ENCODE measurements around the gene KDM6A.
"Not testable (repeated sequence)": the region's sequence is repeated elsewhere in the genome, so short reads cannot be mapped to it uniquely, and the experiment has no call there.

KDM6A gene

DNA sequence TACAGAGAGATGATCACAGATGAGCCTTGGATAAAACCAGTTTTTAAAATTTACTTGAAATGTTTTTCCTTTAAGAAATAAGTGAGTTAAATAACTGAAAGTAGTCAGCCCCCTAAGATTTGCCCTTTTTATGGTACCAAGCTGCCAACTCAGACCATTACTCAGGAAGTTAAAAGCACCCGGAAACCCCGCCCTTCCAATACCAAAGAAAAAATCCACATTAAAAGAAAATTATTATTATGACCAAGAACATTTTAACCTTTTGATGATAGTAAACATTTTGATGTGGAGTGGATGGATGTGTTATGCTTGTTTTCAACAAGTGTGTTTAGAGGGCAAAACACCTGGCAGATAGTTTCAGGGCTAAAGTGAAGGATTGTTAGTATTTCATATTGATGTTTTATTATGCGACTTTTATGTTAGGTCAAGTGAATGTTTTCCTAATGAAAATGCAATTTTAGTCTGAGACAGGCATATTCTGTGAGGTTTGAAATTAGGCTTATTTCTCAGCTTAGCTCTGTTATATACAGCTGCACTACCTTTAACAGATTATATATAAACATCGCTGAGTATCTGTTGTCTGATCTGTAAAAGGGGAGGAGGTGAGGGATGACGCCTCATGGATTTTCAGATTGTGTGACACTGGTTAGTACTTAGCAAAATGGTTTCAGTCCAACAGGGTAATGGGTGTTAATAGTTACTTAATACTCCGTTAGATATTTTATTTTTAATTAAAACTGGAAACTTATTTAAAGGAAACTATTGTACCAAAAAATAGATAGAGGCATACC lies 89.0 kb downstream of the KDM6A start:
- DNase-seq (ENCODE audit: low read depth in 2 of 2) = no peak

DNA sequence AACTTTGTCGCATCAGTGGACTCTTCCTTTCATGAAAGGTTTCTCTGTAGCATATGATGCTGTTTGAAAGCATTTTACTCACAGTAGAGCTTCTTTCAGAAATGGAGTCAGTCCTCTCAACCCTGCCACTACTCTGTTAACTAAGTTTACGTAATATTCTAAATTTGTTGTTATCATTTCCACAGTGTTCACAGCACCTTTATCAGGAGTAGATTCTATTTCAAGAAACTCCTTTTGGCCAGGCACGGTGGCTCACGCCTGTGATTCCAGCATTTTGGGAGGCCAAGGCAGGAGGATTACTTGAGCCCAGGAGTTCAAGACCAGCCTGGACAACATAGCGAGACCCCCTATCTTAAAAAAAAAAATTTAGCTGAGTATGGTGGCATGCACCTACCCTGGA lies 90.0 kb downstream of the KDM6A start:
- DNase-seq (ENCODE audit: low read depth in 2 of 2) = no peak

DNA sequence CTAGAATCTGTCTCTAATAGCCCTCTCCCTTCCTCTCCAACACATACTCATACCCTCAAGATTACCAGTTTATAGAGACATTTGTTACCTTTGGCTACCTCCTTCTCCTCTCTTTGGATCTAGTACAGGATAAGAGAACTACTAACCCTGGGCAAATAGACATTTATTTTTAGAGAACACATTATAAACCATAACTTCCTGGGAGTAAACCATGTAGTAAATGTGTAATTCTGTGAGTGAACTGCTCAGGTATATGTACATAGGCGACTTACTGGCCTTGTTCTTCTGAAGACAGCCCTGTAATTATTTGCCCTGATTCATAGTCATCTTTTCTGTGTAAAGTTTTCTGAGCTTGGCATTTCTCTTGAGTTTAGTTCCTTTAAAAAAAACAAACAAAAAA lies 94.2 kb downstream of the KDM6A start:
- DNase-seq (ENCODE audit: low read depth in 2 of 2) = no peak

DNA sequence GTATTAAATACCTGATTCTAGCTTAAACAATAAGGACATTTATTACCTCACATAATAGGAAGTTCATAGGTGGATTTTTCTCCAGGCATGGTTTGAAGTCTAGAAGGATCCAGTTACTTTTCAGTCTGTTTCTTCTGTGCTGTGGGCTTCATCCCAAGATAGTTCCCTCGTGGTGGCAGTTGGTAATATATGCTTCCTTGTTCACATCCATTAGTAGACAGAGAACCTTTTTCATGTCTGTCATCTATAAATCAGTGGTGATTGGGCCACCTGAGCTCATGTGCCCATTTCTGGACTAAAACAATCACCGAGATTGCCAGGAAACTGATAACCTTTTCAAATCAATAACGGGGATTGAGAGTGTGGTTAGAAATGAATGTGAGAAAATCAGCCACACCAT lies 97.7 kb downstream of the KDM6A start:
- DNase-seq (ENCODE audit: low read depth in 2 of 2) = no peak

DNA sequence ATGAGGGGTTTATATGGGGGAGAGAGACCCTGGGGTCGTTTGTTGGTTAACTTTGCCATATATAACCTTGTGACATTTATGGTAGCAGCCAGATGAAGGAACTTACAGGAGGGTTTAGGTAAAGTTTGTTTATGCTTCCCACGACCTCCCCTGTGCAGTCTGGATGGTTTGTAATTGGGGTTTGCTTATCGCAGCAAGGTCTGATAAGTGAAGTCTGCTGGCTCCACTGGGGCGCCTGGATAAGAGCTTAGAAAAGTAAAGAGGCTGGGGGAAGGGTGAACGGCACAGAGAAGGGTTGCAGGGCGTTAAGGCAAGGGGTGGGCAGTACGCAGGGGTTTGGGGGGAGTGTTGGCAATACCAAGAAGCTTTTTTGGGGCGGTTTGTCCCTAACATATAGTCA lies 98.7 kb downstream of the KDM6A start:
- DNase-seq (ENCODE audit: low read depth in 2 of 2) = no peak

DNA sequence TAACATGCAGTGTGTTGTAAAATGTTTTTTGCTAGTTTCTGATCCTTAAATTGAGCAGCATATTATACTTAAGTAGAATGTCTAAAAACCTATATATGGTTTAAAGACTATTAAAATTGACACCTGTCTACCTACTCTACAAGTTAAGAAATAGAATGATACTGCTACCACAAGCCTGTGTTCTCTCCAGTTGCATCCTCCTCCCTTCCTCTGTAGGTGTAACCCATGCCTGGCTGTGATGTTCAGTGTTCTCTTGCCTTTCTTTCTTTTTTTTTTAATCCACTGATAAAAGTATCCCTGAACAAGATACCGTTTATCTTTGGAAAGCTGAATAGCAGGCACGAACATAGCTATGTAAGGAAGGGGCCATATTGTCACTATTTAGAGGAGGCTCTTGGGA lies 99.1 kb downstream of the KDM6A start:
- no peak for DNase-seq (ENCODE audit: low read depth in 2 of 2)

DNA sequence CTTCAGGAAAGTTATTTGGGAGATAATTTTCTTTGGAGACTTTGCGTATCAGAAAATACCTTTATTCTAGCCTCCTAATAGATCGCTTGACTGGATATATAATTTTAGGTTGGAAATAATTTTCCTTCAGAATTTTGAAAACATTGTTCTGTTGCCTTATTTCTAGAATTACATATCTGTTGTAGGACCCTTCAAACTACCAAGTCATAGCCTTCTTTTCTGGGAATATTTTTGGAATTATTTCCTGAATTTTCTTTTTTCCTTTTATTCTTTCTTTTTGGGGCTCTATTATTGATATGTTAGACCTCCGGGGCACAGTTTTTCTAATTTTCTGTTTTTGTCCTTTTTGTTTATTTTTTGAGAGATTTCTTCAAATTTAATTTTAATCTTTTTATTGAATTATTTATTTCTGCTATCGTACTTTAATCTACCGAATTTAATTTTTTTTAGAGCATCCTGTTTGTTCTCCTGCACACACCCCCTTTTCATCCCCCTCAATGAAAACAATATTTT lies 100.5 kb downstream of the KDM6A start:
- DNase-seq (ENCODE audit: low read depth in 2 of 2) = no peak

DNA sequence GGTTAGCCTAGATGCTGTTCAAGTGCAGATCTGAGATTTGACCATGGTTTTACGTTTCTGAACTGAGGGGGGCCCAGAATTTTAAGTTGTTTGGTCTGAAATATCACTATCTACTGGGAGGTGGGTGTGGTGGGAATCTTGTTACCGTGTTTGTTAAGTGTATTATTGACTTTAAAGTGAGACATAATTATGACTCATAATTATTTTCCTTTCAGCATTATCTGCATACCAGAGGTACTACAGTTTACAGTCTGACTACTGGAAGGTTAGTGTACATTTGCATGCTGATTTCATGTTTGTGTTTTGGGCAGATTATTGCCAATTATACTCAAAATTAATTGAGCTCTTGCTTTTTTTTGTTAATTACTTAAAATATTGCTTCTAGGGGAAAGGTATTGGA lies 101.5 kb downstream of the KDM6A start:
- no peak for DNase-seq (ENCODE audit: low read depth in 2 of 2)

DNA sequence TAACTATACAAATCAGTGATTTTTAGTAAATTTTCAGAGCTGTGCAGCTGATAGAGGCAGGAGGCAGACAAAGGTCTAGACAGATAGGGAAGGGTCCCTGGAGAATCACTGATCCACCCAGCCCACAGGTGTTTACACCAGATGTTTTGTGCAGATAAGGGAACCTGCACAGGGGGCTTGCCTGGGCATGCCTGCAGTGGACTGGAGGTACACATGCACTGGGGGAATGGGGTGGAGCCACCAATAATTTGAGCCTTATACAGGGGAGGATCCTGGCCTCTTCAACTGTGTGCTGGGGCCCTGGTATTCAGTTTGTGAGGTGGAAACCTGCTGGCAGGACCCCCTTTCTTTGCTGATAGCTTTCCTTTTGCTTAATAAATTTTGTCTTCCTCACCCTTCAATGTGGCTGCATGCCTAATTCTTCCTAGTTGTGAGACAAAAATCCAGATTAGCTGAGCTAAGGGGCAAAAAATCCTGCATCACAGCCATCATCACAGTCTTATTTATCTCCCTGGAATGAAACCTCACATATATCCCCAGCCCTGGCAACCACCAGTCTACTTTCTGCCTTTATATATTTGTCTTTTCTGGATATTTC lies 102.8 kb downstream of the KDM6A start:
- no peak for DNase-seq (ENCODE audit: low read depth in 2 of 2)

DNA sequence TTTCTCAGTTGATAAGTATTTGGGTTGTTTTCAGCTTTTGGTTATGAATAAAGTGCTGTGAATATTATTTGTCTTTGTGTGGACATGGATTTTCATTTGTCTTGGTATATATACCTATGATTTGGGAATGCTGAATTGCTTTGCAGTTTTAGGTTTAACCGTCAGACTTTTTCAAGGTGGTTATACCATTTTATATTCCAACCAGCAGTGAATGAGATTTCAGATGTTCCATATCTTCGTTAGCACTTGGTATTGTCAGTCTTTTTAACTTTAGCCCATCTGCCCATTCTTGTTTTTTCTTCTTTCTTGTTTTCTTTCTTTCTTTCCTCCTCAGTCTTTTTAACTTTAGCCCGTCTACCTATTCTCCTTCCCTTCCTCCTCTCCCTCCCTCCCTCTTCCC lies 106.0 kb downstream of the KDM6A start:
- DNase-seq (ENCODE audit: low read depth in 2 of 2) = no peak

DNA sequence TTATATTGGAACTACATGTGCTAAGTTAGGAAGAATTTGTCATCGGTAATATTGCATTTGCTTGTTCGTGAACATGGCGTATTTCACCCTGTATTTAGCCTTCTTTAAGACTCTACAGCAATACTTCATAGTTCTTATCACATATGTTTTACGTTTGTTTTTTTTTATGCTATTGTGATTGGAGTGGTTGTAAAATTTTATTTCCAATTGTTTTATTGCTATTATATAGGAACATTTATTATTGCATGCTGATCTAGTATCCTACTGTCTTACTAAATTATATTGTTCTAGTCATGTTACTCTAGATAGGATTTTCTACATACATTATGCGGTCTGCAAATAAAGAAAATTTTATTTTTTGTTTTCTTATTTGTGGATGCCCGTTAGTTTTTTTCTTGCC lies 107.4 kb downstream of the KDM6A start:
- DNase-seq (ENCODE audit: low read depth in 2 of 2) = no peak

DNA sequence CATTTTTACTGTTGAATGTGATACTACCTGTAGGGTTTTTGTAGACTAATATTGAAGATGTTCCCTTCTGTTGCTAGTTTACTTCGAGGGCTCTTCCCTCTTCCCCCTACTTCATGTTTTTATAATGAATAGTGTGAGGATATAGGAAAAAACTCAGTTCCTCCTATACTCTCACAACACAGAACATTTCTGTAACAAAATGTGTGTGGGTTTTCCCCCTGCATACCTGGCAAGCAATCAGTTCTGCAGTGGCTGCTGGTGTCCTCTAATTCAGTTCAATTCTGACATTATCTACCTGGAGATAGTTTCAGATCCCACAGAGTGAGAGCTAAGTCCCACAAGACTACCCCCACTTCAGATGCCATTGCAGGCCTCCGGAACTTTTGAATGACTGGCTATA lies 107.9 kb downstream of the KDM6A start:
- DNase-seq (ENCODE audit: low read depth in 2 of 2) = no peak

DNA sequence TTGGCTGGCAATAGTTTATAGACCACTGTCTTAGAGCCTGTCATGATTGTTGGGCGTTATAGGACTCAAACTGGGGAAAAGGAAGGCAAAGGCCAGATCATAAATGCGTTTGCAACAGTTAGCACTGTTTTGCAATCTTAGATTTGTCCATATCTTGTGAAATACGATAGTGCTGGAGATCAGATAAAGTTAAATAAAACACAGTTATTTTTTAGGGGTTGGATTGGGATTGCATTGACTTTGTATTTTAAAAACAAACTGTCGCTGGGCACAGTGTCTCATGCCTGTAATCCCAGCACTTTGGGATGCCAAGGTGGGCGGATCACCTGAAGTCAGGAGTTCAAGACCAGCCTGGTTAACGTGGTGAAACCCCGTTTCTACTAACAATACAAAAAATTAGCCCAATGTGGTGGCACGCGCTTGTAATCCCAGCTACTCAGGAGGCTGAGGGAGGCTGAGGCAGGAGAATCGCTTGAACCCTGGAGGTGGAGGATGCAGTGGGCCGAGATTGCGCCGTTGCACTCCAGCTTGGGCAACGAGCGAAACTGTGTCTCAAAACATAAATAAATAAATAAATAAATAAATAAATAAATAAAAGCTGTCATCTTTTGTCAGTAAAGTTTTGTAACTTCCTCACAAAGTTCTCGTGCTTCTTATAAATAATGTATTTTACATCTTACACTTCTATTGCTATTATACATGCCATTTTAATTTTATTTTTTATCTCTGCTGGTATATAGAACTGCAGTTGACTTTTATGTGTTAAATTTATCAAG lies 117.2 kb downstream of the KDM6A start:
- DNase-seq (ENCODE audit: low read depth in 2 of 2) = no peak

DNA sequence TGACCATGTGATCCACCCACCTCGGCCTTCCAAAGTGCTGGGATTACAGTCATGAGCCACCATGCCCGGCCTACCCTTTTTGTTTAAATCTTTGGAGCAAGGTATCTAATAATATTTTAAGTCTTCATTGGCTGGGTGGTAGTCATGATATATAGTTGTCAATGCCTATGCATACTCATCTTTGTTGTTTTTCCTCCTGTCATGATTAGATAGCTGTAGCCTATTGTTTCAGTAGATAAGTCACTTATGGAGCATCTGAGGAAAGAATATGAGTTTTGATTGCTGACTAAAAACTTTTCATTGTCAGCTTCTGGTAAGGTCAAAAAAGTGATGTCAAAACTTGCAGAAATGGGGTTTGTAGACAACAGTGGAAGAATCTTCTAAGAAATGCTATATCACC lies 119.8 kb downstream of the KDM6A start:
- no peak for DNase-seq (ENCODE audit: low read depth in 2 of 2)

DNA sequence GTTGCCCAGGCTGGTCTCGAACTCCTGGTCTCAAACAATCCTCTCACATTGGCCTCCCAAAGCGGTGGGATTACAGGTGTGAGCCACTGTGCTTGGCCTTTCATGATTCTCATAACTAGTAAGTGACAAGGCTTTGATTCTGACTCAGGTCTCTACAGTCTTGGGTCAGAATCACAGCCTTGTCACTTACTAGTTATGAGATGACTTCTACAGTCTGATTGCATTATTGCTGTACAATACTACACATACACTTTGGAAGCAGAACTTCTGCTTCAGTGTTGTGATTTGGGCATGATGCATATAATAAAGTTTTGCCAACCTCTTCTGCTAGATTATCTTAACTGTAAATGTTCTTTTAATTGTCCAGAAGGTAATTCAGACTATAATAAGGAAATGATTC lies 123.3 kb downstream of the KDM6A start:
- DNase-seq (ENCODE audit: low read depth in 2 of 2) = no peak

DNA sequence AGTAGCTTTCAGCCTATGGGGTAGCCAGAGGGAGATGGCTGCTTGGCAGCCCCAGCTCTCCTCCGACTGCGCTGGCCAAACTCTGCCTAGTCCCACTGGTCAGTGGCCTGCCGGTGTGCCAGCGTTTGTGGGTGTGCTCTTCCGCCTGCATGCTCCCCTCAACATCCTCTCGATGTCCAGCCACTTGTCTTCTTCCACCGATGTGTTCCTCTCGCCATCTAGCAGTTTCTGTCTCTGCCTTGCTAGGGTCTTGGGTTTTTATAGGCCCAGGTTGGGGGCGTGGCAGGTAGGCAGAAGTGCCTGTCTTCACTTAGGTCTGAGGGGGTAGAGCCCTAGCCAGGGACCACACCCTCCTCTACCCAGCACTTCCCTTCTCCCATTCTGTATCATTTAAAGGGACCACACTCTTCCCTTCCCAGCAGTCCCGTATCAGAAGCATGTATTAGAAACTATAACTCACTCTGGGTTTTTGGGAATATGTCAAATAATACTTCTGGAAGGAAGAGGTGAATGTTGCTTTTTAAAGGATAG lies 124.4 kb downstream of the KDM6A start:
- no peak for DNase-seq (ENCODE audit: low read depth in 2 of 2)

DNA sequence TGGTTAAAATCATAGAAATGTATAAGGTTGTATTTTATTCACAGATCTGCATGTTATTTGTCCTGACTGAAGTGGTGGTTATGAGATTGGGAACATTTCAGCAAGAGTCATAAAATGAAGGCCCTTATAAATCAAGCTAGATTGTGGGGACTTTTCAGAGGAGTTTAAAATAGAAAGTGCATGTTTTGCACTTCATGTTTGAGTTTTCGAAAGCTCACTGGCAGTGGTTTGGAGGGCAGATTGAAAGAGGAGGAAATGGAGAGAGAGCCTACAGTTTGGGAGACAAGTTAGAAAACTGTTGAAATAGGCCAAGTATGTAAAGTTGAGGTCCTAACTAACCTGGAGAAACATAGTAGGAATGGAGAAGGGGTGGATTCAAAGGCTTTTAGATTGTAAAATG lies 124.9 kb downstream of the KDM6A start:
- no peak for DNase-seq (ENCODE audit: low read depth in 2 of 2)

DNA sequence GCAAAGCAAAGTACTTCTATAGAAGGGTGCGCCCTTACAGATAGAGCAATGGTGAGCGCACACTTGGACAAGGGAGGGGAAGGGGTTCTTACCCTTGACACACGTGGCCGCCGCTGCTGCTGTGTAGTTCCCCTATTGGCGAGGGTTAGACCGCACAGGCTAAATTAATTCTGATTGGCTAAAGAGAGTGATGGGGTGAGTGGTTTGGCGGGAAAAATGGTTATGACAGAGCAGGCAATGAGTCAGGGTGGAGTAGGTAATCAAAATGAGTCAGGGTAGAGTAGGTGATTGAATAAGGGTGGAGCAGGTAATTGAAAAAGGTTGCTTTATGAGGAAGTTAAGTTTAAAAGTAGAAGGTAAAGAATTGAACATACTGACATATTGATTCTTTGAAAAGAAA lies 126.2 kb downstream of the KDM6A start:
- DNase-seq (ENCODE audit: low read depth in 2 of 2) = not testable (repeated sequence)

DNA sequence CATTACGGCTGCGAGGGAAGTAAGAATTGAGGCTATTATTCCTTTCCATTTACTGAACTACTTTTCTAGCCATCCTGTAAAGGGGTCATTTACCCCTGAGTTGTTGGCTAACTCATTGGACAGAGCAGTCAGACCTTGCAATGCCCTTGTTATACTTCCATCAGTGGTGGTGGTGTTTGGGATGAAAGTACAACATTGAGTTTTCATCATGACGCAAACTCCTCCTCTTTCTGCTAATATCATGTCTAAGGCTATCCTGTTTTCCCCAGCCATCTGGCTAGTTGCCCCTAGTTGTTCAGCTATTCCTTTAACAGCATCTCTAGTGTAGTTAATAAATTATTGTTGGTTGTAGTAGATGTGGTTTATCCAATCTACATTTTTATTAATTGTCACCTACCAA lies 126.9 kb downstream of the KDM6A start:
- DNase-seq (ENCODE audit: low read depth in 2 of 2) = not testable (repeated sequence)

DNA sequence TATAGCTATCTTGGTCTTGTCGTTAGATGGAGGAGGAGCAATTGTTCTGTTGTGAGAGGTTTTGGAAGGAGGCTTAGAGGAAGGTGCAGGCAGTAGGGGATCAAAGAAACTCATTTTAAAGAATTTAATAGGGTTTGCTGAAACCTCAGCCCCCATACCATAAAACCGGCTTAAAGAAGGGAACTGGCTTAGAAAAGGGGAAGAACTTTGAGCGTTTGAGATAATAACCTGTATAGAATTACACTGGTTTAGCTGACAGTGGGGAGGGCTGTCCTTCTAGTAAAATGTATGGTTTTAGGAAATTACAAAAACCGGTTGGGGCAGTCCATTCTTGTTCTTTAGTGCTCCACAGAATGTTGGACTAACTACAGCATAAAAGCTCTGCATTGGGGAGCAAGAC lies 128.1 kb downstream of the KDM6A start:
- DNase-seq (ENCODE audit: low read depth in 2 of 2) = no peak

DNA sequence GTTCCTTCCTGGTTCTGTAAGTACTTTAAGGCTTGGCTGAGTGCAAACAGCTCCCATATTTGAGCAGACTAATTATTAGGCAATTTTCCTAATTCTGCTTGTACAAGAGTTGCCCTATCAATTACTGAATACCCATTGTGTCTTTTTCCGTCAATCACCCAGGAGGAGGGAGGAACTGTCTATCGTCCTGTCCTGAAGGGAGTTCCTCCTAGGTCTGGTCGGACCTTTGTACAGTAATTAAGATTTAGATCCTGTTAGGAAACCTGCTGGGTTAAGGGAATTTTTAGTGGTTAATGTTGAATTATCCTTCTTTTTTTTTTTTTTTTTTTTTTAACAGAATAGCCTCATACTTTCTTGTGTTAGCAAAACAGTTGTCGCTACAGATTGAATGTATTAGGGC lies 130.1 kb downstream of the KDM6A start:
- DNase-seq (ENCODE audit: low read depth in 2 of 2) = no peak

DNA sequence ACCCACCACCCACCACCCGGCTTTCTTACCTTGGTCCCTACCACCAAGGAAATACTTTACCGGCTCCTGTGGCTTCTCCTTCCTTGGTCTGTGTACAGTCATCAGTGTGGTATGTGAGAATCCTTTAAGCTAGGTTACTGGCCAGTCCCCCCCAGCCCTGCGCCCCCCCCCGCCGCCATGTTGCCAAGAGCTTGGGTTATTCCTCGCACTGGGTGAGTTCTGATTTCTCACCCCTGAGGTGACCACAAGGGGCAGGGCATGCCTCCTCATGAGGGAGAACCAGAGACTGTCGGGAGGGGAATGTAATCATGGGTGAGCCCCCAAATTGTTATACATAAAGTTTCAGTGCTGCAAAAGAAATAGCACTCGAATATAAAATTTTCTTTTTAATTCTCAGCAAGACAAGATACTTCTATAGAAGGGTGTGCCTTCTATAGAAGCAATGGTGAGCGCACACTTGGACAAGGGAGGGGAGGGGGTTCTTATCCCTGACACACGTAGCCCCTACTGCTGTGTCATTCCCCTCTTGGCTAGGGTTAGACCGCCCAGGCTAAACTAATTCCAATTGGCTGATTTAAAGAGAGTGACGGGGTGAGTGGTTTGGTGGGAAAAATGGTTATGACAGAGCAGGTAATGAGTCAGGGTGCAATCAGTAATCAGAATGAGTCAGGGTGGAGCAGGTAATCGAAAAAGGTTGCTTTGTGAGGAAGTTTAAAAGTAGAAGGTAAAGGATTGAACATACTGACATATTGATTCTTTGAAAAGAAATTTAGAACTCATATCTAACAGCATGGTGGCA lies 133.2 kb downstream of the KDM6A start:
- DNase-seq (ENCODE audit: low read depth in 2 of 2) = no peak
